SK-N-SH (cell line): ENCODE measurements around the gene MCC. TPM values are rescaled to one million over a fixed set of nuclear protein-coding genes. Genes with fewer than 3 reads are reported as not detected.

Experiments used
- CTCF ChIA-PET: fragments of 300-600, 350-600 bp; formaldehyde crosslinking; extraction: SDS; loops from one replicate; lab custom pipeline; 2021; lab: Yijun Ruan, JAX
- POLR2A ChIA-PET: fragments of 350-600 bp; sonication (Branson Sonifier 250); formaldehyde crosslinking; extraction: SDS; loops from one replicate; lab custom pipeline; 2020; ENCODE audit warnings: antibody characterized with exemption, inconsistent platforms; lab: Yijun Ruan, JAX
- DNase-seq: peaks from one replicate; pipeline ENCODE4 v3.0.0; 2012
- H2AFZ ChIP-seq: fragments of 200-600 bp; sonication (generic); 2 replicates; pipeline ENCODE4 v1.8.1; 2016; ENCODE audit warnings: antibody characterized with exemption, mild to moderate bottlenecking, low read depth
- H3F3A ChIP-seq: fragments of 200-600 bp; sonication (generic); replicated peaks from 2 replicates; pipeline ENCODE3; 2016; ENCODE audit warnings: antibody characterized with exemption, mild to moderate bottlenecking; ENCODE audit not compliant: insufficient read depth
- H3K27ac ChIP-seq, 2 experiments: fragments of 200-500 bp in 1 of 2; fragments of 200-600 bp in 1 of 2; sonication (Bioruptor generic) in 1 of 2; sonication (generic), shearing (Covaris generic) in 1 of 2; 2 replicates each; pipeline versions ENCODE4 v1.5.1 to v1.6.1; 2014 to 2016; ENCODE audit warnings: low read depth in 2 of 2, inconsistent platforms in 1 of 2, low read length in 1 of 2, mild to moderate bottlenecking in 1 of 2, mixed read lengths in 1 of 2
- H3K27me3 ChIP-seq: fragments of 200-600 bp; sonication (generic), shearing (Covaris generic); 2 replicates; pipeline ENCODE4 v1.6.1; 2016; ENCODE audit warnings: mixed run types; ENCODE audit not compliant: insufficient read depth
- H3K36me3 ChIP-seq, 2 experiments: fragments of 200-500 bp in 1 of 2; fragments of 200-600 bp in 1 of 2; sonication (Bioruptor generic) in 1 of 2; sonication (generic) in 1 of 2; replicated peaks in 1 of 2; 2 replicates each; pipeline versions ENCODE3 to v1.5.1; 2014 to 2016; ENCODE audit warnings: low read length in 1 of 2, mild to moderate bottlenecking in 1 of 2; ENCODE audit not compliant: insufficient read depth in 2 of 2, control insufficient read depth in 1 of 2
- H3K4me1 ChIP-seq, 2 experiments: fragments of 200-500 bp in 1 of 2; fragments of 200-600 bp in 1 of 2; sonication (Bioruptor generic) in 1 of 2; sonication (generic), shearing (Covaris generic) in 1 of 2; 2 replicates each; pipeline versions ENCODE4 v1.5.1 to v1.6.1; 2014 to 2016; ENCODE audit warnings: low read depth in 1 of 2, low read length in 1 of 2, mixed run types in 1 of 2; ENCODE audit not compliant: insufficient read depth in 2 of 2, control insufficient read depth in 1 of 2
- H3K4me2 ChIP-seq: fragments of 200-600 bp; sonication (generic), shearing (Covaris generic); 2 replicates; pipeline ENCODE4 v1.6.1; 2017; ENCODE audit warnings: mixed run types
- H3K4me3 ChIP-seq, 2 experiments: fragments of 200-500 bp in 1 of 2; fragments of 200-600 bp in 1 of 2; sonication (Bioruptor generic) in 1 of 2; sonication (generic), shearing (Covaris generic) in 1 of 2; 2 replicates each; pipeline versions ENCODE4 v1.5.1 to v1.8.1; 2014 to 2016; ENCODE audit warnings: low read depth in 2 of 2, inconsistent platforms in 1 of 2, low read length in 1 of 2, mild to moderate bottlenecking in 1 of 2, mixed read lengths in 1 of 2, moderate library complexity in 1 of 2
- H3K79me2 ChIP-seq: fragments of 200-600 bp; sonication (generic); 2 replicates; pipeline ENCODE4 v1.8.1; 2017; ENCODE audit warnings: mild to moderate bottlenecking; ENCODE audit not compliant: insufficient read depth
- H3K9ac ChIP-seq: fragments of 200-600 bp; sonication (generic); 2 replicates; pipeline ENCODE4 v1.6.1; 2017; ENCODE audit warnings: mixed run types
- H3K9me2 ChIP-seq: fragments of 200-600 bp; sonication (generic); 2 replicates; pipeline ENCODE4 v1.6.1; 2017; ENCODE audit warnings: mixed run types
- H3K9me3 ChIP-seq: fragments of 200-600 bp; sonication (generic); 2 replicates; pipeline ENCODE4 v1.6.1; 2017; ENCODE audit warnings: mixed run types, mild to moderate bottlenecking, moderate library complexity
- H4K20me1 ChIP-seq: fragments of 200-600 bp; sonication (generic); 2 replicates; pipeline ENCODE4 v1.6.1; 2017; ENCODE audit warnings: mild to moderate bottlenecking, mixed run types; ENCODE audit not compliant: insufficient read depth
- CHD2 ChIP-seq: fragments of 150-350 bp; IDR thresholded peaks from 2 replicates; pipeline ENCODE4 v1.6.1; 2018; ENCODE audit warnings: low read length; ENCODE audit not compliant: partially characterized antibody
- EP300 ChIP-seq, 2 experiments: IDR thresholded peaks; 2 replicates each; pipeline versions ENCODE4 v1.4.0 to v1.6.1; 2012; ENCODE audit warnings: borderline replicate concordance in 1 of 2, low read depth in 1 of 2, low read length in 1 of 2
- FOXJ3 ChIP-seq: sonication (generic); formaldehyde crosslinking; IDR thresholded peaks from 2 replicates; pipeline ENCODE4 v1.5.1; 2020; ENCODE audit warnings: mild to moderate bottlenecking, missing genetic modification reagents
- GABPA ChIP-seq: IDR thresholded peaks from 2 replicates; pipeline ENCODE4 v1.4.0; 2012; ENCODE audit warnings: low read depth, mild to moderate bottlenecking
- GATA2 ChIP-seq: sonication (generic); formaldehyde crosslinking; IDR thresholded peaks from 2 replicates; pipeline ENCODE4 v1.5.0; 2020; ENCODE audit warnings: mild to moderate bottlenecking, missing genetic modification reagents
- MEF2A ChIP-seq: IDR thresholded peaks from 2 replicates; pipeline ENCODE4 v1.4.0; 2012; ENCODE audit warnings: low read depth, borderline replicate concordance
- MXI1 ChIP-seq: IDR thresholded peaks from 2 replicates; pipeline ENCODE4 v1.6.1; 2012; ENCODE audit warnings: mild to moderate bottlenecking, low read depth, low read length, improper control_type of control experiment
- NRF1 ChIP-seq: IDR thresholded peaks from 2 replicates; pipeline ENCODE4 v1.6.1; 2012; ENCODE audit warnings: low read depth, mild to moderate bottlenecking, low read length
- RCOR1 ChIP-seq: fragments of 150-350 bp; IDR thresholded peaks from 2 replicates; pipeline ENCODE4 v1.6.1; 2017; ENCODE audit warnings: antibody characterized with exemption, low read length
- RFX5 ChIP-seq: IDR thresholded peaks from 2 replicates; pipeline ENCODE4 v1.6.1; 2012; ENCODE audit warnings: mild to moderate bottlenecking, improper control_type of control experiment, low read length
- SMC3 ChIP-seq: IDR thresholded peaks from 2 replicates; pipeline ENCODE4 v1.6.1; 2012; ENCODE audit warnings: low read depth, low read length, improper control_type of control experiment
- TEAD4 ChIP-seq: IDR thresholded peaks from 2 replicates; pipeline ENCODE4 v1.4.0; 2012; ENCODE audit warnings: mild to moderate bottlenecking, borderline replicate concordance; ENCODE audit not compliant: insufficient read depth
- WGBS: methylation state at CpG from one replicate; pipeline ENCODE4 v1.1.6; 2017; ENCODE audit warnings: low lambda C conversion rate; 5-methylcytosine and 5-hydroxymethylcytosine counted together
- polyA plus RNA-seq, 3 experiments: library from polyadenylated mRNA; depleted of rRNA; stranded (reverse); fragments of >200 nt; gene quantifications; 2 replicates each; pipeline ENCODE4 v1.2.3, GENCODE V29; 2012
- TF ChIP-seq, protein P1 (sequence below): IDR thresholded peaks from 2 replicates; pipeline ENCODE4 v1.6.1; 2012; ENCODE audit warnings: mild to moderate bottlenecking, low read depth, low read length, moderate library complexity
- TF ChIP-seq, protein P2 (sequence below): fragments of 150-350 bp; IDR thresholded peaks from 2 replicates; pipeline ENCODE4 v1.6.1; 2016; ENCODE audit warnings: mild to moderate bottlenecking, low read depth, low read length

MCC gene
- polyA plus RNA-seq, 1 of the 3 experiments (the other 2 are of a cell fraction): 3.6 TPM

DNA sequence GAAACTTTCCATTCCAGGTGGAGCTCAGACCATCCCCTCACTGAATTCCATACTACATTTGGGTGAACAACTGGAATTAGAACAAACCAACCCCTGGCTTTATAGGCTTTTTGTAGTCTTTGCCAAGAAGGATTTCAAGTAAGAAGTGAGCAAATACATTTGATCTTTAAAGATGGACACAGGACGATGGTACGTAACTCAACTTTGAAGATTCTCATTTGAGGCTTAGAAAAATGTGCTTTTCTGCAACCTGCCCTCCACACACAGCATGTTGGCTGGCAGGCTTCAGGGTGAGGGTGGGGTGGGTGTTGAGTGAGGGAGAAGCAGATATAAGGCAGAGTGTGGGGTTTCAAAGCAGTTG lies 335.9 kb downstream of the MCC start:
- no peaks in the 10 kb centered on the region for H3K9me3 ChIP-seq
- ChIA-PET POLR2A (no interaction called here), CTCF (no interaction called here)
- H3K4me3 ChIP-seq: no peak overlapping the region
- no peak overlapping the region for H3K4me2 ChIP-seq
- H3K36me3 ChIP-seq: no peaks in the 10 kb centered on the region
- 87% methylated on average over 2 of the region's 2 CpGs for WGBS
- H3K79me2 ChIP-seq: no peaks in the 10 kb centered on the region
- no peak overlapping the region for H3K9ac ChIP-seq
- no peaks in the 10 kb centered on the region for H4K20me1 ChIP-seq
- H2AFZ ChIP-seq: no peak overlapping the region
- no peaks in the 10 kb centered on the region for H3K9me2 ChIP-seq
- peaks cover 0 to 15% of the 10 kb centered on the region in 2 experiments; a peak in 2 of 4 replicates for H3K4me1 ChIP-seq
- no peak for DNase-seq
- no peaks in the 10 kb centered on the region for H3K27me3 ChIP-seq
- H3K27ac ChIP-seq: no peak overlapping the region
- TF ChIP-seq GATA2 (no peak), NRF1 (no peak), MEF2A (no peak), CHD2 (no peak), TEAD4 (no peak), RCOR1 (no peak), GABPA (no peak), FOXJ3 (CRISPR knock-in tag) (no peak), RFX5 (no peak)
- TF ChIP-seq, protein P1, sequence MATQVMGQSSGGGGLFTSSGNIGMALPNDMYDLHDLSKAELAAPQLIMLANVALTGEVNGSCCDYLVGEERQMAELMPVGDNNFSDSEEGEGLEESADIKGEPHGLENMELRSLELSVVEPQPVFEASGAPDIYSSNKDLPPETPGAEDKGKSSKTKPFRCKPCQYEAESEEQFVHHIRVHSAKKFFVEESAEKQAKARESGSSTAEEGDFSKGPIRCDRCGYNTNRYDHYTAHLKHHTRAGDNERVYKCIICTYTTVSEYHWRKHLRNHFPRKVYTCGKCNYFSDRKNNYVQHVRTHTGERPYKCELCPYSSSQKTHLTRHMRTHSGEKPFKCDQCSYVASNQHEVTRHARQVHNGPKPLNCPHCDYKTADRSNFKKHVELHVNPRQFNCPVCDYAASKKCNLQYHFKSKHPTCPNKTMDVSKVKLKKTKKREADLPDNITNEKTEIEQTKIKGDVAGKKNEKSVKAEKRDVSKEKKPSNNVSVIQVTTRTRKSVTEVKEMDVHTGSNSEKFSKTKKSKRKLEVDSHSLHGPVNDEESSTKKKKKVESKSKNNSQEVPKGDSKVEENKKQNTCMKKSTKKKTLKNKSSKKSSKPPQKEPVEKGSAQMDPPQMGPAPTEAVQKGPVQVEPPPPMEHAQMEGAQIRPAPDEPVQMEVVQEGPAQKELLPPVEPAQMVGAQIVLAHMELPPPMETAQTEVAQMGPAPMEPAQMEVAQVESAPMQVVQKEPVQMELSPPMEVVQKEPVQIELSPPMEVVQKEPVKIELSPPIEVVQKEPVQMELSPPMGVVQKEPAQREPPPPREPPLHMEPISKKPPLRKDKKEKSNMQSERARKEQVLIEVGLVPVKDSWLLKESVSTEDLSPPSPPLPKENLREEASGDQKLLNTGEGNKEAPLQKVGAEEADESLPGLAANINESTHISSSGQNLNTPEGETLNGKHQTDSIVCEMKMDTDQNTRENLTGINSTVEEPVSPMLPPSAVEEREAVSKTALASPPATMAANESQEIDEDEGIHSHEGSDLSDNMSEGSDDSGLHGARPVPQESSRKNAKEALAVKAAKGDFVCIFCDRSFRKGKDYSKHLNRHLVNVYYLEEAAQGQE: no peak
- TF ChIP-seq, protein P2, sequence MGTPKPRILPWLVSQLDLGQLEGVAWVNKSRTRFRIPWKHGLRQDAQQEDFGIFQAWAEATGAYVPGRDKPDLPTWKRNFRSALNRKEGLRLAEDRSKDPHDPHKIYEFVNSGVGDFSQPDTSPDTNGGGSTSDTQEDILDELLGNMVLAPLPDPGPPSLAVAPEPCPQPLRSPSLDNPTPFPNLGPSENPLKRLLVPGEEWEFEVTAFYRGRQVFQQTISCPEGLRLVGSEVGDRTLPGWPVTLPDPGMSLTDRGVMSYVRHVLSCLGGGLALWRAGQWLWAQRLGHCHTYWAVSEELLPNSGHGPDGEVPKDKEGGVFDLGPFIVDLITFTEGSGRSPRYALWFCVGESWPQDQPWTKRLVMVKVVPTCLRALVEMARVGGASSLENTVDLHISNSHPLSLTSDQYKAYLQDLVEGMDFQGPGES: no peak
- H3F3A ChIP-seq: no peaks in the 10 kb centered on the region

DNA sequence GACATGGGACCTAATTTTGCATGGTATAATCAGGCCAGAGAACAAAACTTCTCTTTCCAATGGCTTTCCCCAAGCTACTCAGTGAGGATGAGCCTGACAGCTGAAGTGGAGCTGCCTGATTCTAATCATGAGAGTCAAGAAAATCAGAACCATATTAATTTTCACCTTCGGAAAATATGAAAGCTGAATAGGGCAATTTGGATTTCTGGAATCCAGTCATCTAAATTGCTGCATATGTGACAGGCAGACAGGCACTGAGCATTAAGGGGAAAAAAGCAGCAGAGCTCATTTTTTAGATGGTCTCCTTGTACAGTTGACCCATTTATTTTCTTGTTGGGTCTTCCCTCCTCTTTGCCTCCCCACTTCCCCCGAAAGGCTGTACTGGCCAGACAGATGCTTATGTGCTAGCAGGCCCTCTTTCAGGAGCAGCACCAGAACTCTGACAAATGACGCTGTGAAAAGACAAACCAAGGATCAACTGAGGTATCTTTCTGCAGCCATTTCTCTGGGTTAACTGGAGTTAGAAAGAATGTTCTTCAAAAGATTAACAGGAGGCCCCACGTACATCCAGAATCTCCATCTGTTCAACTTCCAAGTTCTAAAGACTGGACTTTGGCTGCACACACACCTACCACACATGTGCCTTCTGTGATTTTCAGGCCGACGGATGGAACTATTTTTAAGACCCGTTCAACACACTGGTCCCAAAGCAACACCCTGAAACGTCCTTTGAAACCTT lies 336.4 kb downstream of the MCC start:
- Histone ChIP-seq H3K4me3 (no peak overlapping the region), H2AFZ (no peak overlapping the region)
- TF ChIP-seq MXI1 (no peak), EP300 (IDR thresholded peaks at IDR 0.05; ENCODE audit: borderline replicate concordance in 1 of 2, low read depth in 1 of 2, low read length in 1 of 2) (no peak), TEAD4 (no peak), SMC3 (no peak), RFX5 (no peak), MEF2A (no peak)
- TF ChIP-seq, protein P2: no peak
- TF ChIP-seq, all 33 proteins: peak for 0
- no peaks in the 10 kb centered on the region for H4K20me1 ChIP-seq
- no peaks in the 10 kb centered on the region for H3K27me3 ChIP-seq
- ChIA-PET CTCF (no interaction called here), POLR2A (no interaction called here)
- WGBS: 68% methylated on average over 8 of the region's 8 CpGs
- H3K9ac ChIP-seq: no peak overlapping the region
- no peak overlapping the region for H3K4me2 ChIP-seq
- no peaks in the 10 kb centered on the region for H3K9me2 ChIP-seq
- no peaks in the 10 kb centered on the region for H3K79me2 ChIP-seq
- no peaks in the 10 kb centered on the region for H3F3A ChIP-seq
- no peaks in the 10 kb centered on the region for H3K9me3 ChIP-seq
- no peak for DNase-seq
- H3K4me1 ChIP-seq: peaks cover 0 to 13% of the 10 kb centered on the region in 2 experiments; a peak in 2 of 4 replicates
- H3K36me3 ChIP-seq: no peaks in the 10 kb centered on the region
- H3K27ac ChIP-seq: no peak overlapping the region; a peak in 1 of 4 replicates
